ENCODE data around the gene SLC45A2. TPM values are rescaled to one million over a fixed set of nuclear protein-coding genes. Genes with fewer than 3 reads are reported as not detected.

Gene SLC45A2
- total and polyA plus RNA-seq, 2 of the 8 experiments (the other 6 are each of a cell fraction or from before 2014, with no cell fraction given): 0.09 TPM; not detected in 1

- no peak for TF ChIP-seq CHD7 (IDR thresholded peaks at IDR 0.05; ENCODE audit: insufficient replicate concordance, low read length)
- TF ChIP-seq TCF12 (IDR thresholded peaks at IDR 0.05; ENCODE audit: low read depth, low read length): no peak
- no peak for TF ChIP-seq SUZ12 (IDR thresholded peaks at IDR 0.05; ENCODE audit: low read length)
- no peak for TF ChIP-seq GTF2F1 (IDR thresholded peaks at IDR 0.05; ENCODE audit: borderline replicate concordance, low read depth, low read length)
- no peak for TF ChIP-seq PHF8 (conservative IDR thresholded peaks at IDR 0.05; ENCODE audit: low read depth, low read length)
- TF ChIP-seq POU5F1 (IDR thresholded peaks at IDR 0.05; ENCODE audit: low read depth, low read length): no peak
- TF ChIP-seq CHD1 (IDR thresholded peaks at IDR 0.05; ENCODE audit: low read depth, low read length): no peak
- TF ChIP-seq YY1 (IDR thresholded peaks at IDR 0.05; ENCODE audit: low read depth, low read length): no peak
These were observed 56.2 kb downstream of the SLC45A2 start (continued) for GRCh38 chr5:33928283-33928682.
